Measurements from ENCODE around the gene OR4C13.

Gene OR4C13

DNA sequence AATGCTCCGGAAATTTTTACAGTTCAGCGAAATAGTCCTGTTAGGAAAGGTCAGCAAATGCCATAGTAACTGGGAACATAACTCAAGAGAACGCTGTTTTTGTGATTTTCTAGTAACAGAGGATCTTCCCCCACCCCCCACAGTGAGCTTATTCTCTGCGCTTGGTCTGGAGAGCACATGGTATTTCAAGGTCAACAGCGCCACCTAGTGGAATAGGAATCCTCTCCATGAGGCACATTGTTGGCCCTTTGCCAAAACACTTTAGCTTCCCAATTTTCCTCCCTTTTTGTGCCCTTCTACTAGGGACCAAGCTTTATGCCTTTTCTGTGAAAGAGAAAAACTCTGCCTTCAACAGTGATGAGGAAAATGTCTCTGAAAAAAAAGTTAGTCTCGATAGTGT is 43.4 kb downstream of the OR4C13 start:
- H3F3A ChIP-seq (ENCODE audit: insufficient read depth, low read length), result no peaks in the 10 kb centered on the region
- H3K9me3 ChIP-seq (replicated peaks; ENCODE audit: insufficient read depth, low read length), result no peaks in the 10 kb centered on the region
- H3K4me1 ChIP-seq (ENCODE audit: low read length), result no peaks in the 10 kb centered on the region
- H3K79me2 ChIP-seq (ENCODE audit: low read length), result no peaks in the 10 kb centered on the region
- H2AFZ ChIP-seq (ENCODE audit: low read length), result no peak overlapping the region
- H3K4me2 ChIP-seq (ENCODE audit: low read depth, low read length), result no peak overlapping the region
- DNase-seq, result peak; percentile 69
- H3K9me2 ChIP-seq (replicated peaks; ENCODE audit: insufficient read depth, low read length), result no peaks in the 10 kb centered on the region
- no peaks in the 10 kb centered on the region for H3K27me3 ChIP-seq (replicated peaks; ENCODE audit: insufficient read depth, low read length)
- H3K9ac ChIP-seq (ENCODE audit: low read length), result no peak overlapping the region
- no peak overlapping the region for H3K27ac ChIP-seq (ENCODE audit: low read length)
- H3K4me3 ChIP-seq (ENCODE audit: low read length), result no peak overlapping the region
- TF ChIP-seq, protein P1, sequence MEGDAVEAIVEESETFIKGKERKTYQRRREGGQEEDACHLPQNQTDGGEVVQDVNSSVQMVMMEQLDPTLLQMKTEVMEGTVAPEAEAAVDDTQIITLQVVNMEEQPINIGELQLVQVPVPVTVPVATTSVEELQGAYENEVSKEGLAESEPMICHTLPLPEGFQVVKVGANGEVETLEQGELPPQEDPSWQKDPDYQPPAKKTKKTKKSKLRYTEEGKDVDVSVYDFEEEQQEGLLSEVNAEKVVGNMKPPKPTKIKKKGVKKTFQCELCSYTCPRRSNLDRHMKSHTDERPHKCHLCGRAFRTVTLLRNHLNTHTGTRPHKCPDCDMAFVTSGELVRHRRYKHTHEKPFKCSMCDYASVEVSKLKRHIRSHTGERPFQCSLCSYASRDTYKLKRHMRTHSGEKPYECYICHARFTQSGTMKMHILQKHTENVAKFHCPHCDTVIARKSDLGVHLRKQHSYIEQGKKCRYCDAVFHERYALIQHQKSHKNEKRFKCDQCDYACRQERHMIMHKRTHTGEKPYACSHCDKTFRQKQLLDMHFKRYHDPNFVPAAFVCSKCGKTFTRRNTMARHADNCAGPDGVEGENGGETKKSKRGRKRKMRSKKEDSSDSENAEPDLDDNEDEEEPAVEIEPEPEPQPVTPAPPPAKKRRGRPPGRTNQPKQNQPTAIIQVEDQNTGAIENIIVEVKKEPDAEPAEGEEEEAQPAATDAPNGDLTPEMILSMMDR (IDR thresholded peaks at IDR 0.05; ENCODE audit: low read length), result peak; percentile 61
- no peak for TF ChIP-seq EZH2phosphoT487 (IDR thresholded peaks at IDR 0.05; ENCODE audit: low read length)
- H4K20me1 ChIP-seq (ENCODE audit: insufficient read depth, low read length), result no peaks in the 10 kb centered on the region
- H3K36me3 ChIP-seq (replicated peaks; ENCODE audit: insufficient read depth, low read length), result no peaks in the 10 kb centered on the region
